OCI-LY1 (cell line): ENCODE data around the gene ATP12A.

ENCODE experiments used
- EZH2 ChIP-seq: fragments of 200-600 bp; sonication (generic), shearing (Covaris generic); IDR thresholded peaks from 2 replicates; pipeline ENCODE4 v1.8.0; 2017; ENCODE audit warnings: borderline replicate concordance, mixed run types, mild to moderate bottlenecking, antibody characterized with exemption, low read length, moderate library complexity, mixed read lengths
- TF ChIP-seq, protein P1 (sequence below): fragments of 200-600 bp; sonication (generic), shearing (Covaris generic); IDR thresholded peaks from 2 replicates; pipeline ENCODE4 v1.5.1; 2017; ENCODE audit warnings: mild to moderate bottlenecking, antibody characterized with exemption, low read length, moderate library complexity, mixed read lengths

- TF ChIP-seq, protein P1, sequence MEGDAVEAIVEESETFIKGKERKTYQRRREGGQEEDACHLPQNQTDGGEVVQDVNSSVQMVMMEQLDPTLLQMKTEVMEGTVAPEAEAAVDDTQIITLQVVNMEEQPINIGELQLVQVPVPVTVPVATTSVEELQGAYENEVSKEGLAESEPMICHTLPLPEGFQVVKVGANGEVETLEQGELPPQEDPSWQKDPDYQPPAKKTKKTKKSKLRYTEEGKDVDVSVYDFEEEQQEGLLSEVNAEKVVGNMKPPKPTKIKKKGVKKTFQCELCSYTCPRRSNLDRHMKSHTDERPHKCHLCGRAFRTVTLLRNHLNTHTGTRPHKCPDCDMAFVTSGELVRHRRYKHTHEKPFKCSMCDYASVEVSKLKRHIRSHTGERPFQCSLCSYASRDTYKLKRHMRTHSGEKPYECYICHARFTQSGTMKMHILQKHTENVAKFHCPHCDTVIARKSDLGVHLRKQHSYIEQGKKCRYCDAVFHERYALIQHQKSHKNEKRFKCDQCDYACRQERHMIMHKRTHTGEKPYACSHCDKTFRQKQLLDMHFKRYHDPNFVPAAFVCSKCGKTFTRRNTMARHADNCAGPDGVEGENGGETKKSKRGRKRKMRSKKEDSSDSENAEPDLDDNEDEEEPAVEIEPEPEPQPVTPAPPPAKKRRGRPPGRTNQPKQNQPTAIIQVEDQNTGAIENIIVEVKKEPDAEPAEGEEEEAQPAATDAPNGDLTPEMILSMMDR, result no peak
- no peak for TF ChIP-seq EZH2
These were observed 28.4 kb upstream of the ATP12A start for GRCh38 chr13:24651718-24652345.
